DMS79 (cell line): ENCODE data around the gene MEI4.
"Not testable (repeated sequence)": the region's sequence is repeated elsewhere in the genome, so short reads cannot be mapped to it uniquely, and the experiment has no call there.

Source experiments
- DNase-seq: peaks from one replicate; lab custom pipeline; 2025; lab: John Stamatoyannopoulos, UW

The MEI4 gene, protein sequence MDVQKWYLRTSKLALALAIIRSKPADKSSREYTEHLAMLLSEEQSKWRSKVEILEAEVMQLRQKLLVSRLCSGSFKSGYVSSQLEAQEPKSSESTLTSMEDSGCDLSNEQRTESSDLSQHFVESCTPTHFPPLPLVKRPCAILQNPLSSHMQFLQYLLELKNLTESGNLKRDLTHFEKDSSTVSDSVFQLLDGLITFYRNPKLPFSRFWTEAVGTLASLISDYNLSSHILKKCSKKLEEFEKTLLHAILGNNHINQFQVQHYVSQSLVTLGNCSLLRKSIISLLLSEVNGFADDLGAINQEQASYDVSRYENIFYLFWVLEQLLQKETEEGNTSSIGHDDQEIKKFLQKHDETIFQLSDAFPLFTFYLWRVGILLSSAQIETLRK

DNA sequence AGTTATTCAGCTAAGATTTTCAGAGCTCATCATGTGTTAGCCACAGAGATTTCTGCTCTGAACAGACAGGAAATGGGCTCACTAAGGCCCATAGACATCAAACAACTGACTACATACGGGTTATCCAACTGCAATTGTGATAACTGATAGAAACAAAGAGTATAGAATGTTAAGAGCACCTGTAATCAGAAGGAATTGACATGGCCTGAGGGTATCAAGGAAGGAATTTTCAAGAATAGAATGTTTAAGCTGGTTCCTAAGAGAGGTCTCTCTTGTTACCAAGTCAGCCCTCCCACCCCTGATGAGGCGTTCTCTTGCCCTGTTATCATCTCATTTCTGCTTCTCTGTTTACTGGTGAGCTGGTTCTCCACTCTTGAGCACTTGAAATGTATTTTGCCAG, at the start of gene MEI4:
TSS of gene MEI4 (plus strand) at position 301 of the 400 bp plus-strand sequence. CDS start 37,633 bp downstream, outside the sequence.
- DNase-seq, result no peak

DNA sequence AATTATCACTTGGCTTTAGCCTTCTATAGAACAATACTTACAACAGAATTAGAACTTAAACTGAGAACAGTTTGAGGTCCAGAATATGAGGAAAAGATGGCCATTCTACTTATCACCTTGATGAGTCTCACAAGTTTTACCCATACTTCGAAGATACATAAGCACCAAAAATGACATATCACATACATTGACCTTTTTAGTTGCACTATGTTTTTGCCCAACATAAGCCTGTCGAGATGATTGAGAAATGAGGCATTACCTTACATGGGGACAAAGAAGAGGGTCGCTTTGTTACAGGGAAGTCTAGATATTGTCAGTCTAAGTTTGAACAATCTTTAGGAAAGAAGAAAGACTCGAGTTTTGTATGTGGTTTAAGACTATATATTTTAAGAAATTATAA, 48.4 kb upstream of the MEI4 start:
- DNase-seq, result no peak

DNA sequence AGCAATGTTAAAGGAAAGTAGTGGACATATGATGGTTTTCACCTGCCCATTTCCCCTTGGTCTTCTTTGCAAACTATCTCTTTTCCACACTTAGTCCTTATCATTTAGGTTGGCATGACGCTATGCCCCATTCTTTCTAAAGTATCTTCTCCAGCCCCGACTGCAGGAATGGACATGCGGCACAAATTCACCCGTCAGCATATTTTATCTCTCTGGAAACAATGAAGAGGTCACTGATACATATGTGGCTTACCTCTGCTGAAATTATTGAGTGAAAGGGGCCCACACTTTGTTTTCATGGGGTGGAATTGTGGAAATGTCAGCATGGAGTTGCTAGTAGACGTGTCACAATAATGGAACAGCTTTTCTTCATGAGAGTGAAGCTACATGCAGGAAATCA, 45.8 kb upstream of the MEI4 start:
- DNase-seq, result no peak

DNA sequence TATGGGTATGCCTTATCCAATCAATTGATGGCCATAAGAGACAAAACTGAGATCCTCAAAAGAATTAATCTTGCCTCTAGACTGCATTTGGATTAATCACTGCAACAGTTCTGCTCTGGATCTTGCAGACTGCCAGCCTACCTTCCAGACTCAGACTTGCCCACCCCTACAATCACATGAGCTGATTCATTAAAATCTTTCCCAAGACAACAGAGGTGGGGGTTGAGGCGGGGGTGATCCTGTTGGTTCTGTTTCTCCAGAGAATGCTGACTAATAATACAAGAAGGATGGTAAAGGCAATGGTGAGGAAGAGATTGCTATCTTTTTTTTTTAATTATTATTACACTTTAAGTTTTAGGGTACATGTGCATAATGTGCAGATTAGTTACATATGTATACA, 43.7 kb upstream of the MEI4 start:
- DNase-seq, result no peak

DNA sequence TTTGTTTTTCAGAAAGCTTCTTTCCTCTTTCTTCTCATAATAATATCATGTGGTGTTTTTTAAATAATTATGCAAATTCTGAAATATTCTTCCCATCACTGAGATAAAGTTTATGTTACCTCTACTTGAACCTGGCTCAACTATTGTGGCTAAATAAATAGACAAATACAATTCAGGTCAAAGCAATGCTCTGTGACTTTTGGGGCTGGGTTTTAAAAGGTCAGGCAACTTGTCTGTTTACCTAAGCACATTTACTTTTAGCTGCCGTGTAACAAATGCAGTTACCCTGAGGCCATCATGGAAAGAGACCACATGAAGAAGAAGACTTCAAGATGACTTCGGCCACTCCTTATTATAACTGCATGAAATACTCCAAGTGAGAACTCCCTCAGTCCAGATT, 33.7 kb upstream of the MEI4 start:
- no peak for DNase-seq

DNA sequence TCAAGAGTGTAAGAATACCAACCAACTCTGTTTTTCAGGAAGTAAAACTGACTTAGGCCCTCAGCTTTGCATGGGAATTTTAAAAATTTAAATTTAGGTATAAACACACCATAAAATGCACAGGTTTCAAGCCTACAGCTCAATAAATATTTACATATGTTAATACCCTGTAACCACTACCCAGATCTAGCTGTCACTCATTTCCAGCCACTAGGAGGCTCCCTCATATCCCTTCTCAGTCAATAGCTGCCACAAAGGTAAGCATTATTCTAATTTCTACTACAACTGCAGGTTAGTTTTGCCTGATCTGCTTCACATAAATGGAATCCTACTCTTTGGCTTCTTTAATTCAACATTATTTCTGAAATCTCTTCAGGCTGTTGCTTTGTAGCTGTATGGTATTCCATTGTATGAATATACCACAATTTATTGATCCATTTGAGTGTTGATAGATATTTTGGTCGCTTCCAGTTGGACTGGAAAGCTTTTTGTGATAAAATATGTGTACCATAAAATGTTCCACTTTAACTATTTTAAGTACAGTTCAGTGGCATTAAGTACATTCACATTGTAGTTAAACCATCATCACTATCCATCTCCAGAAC, 32.5 kb upstream of the MEI4 start:
- no peak for DNase-seq

DNA sequence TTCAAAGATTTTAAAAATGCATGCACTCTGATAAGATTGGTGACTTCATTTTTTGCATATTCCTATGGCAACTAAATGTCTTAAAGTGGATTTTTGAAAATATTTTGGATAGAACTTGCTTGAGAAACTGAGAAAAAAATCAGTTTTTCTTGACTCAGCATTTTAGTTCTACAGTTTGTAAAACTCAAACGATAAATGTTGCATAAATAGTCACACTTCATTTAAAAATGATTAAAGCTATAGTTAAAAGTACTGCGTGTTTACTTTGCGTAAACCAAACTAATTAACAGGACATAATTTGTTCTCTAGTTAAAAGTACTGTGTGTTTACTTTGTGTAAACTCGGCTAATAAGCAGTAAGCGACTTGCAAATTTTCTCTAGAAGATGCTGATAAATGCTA, 28.3 kb upstream of the MEI4 start:
- no peak for DNase-seq

DNA sequence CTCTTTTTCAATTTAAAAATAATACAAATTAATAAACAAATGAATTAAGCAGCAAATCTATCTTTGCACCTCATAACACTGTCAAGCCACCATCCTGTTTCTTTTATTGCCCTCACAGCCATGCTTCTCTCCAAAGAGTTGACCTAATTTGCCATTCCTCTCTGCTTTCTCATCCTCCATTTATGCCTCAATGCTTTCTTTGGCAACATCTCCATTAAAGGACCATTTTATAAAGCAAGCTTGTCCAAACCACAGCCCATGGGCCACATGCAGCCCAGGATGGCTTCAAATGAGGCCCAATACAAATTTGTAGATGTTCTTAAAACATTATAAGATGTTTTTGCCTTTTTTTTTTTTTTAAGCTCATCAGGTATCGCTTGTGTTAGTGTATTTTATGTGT, 26.4 kb upstream of the MEI4 start:
- DNase-seq, result no peak

DNA sequence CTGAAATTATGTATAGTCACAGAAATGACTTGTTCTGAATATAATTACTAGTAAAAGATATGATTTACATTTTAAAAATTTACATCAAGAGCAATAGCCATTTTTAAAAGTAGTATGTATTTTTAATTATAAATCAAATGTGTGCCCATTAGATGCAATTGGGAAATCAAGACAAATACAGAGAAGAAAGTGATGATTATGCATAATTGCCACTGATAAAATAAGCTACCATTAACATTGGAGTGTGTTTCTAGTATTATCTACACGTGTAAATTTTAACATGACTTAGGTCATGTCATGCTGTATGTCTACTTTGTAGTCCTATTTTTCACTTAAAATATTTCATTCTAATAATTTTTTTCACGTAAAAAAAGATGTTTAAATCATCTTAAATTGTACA, 22.8 kb upstream of the MEI4 start:
- DNase-seq, result no peak

DNA sequence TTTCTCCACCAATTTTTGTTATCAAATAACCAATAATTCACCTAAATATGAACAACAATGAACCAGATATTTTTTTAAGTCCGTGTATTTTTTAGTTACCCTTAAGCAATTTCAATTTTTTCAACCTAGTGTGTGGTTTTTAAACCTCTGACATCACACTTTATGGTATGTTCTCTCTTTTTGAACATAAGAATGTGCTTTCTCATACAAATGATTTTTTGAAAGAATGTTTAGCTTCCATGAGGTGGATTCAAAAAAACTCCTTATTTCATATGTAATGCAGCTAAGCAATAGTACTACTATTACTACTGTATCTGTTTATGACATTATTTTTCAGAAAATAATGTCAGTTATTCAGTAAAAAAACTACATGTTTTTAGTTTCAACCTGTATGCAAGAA, 19.4 kb upstream of the MEI4 start:
- DNase-seq, result no peak

DNA sequence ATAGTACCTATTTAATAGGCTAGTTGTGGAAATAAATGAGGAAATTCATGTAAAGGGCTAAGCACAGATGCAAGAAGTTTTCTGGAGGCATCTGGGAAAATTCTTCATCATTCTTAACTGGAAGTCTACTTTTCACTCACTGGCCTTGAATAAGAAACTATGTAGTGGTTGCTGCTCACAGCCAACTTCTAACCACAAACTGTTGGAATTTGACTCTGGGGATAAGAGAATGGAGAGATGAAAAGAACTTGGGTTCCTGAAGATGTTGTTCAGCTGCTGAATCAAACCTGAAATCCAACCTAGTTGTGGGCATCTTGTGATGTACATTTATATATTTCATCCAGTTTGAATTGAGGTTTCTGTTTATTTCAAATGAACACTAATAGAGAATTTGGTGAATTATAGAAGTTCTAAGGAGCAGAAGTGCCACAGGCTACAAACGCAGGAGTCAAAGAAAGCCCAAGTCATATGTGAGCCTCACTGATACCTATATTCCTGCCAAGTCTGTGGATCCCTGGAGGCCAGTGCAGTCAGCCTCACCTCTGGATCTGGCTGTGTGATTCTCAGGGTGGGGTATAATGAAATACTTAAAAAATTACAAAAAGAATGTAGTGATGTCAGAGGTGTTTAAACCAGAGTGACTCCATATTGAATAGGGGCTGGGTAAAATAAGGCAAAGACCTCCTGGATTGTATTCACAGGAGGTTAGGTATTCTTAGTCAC, 18.7 kb upstream of the MEI4 start:
- no peak for DNase-seq

DNA sequence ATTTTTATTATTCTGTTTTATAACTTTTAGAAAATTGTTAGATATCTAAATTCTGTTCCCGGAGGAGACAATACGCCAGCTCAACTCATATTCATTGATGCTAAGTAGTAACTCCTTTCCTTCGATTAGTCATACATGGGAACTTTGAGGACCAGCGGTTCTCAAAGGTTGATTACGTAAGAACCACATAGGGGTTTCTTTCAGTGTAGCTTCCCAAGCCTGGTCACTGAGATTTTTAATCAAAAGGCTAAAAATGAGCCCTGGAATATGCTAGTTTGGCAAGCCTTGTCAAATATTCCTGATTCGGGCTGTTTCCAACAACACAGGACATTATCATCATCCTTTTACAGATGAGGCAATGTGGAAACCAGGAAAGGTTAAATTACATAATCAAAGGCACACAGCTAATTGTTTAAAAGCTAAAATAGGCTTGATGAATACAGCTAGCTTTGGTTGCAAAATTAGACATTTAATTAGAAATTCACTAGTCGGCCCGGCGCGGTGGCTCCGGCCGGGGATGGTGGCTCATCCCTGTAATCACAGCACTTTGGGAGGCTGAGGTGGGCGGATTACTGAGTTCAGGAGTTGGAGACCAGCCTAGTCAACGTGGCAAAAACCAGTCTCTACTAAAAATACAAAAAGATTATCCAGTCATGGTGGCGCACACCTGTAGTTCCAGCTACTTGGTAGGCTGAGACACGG, 14.6 kb upstream of the MEI4 start:
- no peak for DNase-seq

DNA sequence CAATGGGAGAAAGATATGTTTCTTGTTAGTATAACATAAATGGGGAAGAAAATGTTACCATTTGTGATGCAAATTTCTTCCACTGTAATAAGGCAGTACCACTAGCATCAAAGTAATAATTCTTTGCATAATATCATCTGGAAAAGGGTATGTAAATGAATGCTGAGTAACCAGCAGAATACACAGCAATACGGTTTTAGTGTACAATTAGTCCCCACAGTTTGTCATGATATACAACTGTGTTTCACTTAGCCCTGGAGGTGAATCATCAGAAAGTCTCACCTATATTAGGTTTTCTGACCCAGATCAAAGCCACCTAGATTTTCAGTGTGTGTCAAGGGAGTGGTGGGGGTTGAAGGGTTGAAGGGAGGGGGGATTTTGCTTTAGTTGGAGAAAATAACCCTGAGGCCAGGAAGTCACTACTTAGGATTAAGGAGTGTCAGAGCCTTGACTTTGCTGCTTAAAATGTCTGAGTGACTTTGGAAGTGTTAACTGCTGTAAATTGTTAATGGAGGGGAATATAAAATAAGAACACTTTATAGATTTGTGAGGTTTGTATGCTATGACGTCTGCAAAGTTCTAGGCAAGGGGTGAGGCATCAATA, 8.6 kb upstream of the MEI4 start:
- DNase-seq, result no peak

DNA sequence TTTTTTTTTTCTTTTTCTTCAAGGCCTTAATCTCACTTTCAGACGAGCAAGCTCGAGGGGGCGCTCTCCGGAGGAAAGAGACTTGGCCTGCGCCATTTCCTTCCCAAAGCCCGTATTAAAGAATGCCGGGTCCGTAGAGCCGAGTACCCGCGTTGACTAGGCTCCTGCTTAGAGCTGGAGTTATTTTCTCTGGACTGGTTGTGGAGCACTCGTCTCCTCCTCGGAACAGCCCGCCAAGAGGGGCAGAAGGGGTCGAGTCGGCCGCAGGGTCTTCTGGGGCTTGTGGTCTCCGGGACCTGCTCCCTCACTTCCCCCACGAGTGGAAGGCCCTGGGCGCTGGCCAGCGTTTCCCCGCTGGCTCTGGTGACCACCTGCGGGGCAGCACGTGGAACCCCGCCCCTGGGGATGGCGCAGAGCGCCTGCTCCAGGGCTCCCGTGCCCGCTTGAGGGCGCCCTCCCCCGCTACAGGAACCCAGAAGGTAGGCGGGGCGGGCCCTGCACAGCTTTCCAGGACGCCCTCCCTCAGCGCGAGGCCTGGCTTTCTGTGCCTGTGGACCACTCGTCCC, 2.7 kb upstream of the MEI4 start:
- DNase-seq, result no peak

DNA sequence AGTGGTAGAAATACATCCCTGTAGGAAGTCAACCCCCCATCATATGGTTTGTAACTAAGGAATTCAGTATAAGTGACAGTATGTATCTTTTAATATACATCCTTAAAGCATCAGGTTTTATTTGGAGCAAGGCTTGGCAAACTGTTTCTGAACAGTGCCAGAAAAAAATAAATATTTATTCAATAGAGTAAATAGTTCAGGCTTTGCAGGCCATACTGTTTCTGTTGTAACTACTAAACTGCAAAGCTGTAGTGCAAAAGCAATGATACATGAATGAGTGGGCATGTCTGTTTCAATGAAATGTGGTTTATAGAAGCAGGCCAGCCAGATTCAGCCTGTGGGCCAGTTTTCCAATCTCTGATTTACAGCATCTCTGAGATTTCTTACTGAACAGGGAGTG, 977 bp downstream of the MEI4 start:
- DNase-seq, result no peak

DNA sequence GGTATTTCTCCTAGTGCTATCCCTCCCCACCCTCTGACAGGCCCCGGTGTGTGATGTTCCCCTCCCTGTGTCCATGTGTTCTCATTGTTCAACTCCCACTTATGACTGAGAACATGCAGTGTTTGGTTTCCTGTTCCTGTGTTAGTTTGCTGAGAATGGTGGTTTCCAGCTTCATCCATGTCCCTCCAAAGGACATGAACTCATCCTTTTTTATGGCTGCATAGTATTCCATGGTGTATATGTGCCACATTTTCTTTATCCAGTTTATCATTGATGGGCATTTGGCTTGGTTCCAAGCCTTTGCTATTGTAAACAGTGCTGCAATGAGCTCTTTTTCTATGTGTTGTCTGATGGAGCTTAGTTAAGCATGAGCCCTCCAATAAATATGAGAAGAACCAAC, 2.2 kb downstream of the MEI4 start:
- DNase-seq, result not testable (repeated sequence)

DNA sequence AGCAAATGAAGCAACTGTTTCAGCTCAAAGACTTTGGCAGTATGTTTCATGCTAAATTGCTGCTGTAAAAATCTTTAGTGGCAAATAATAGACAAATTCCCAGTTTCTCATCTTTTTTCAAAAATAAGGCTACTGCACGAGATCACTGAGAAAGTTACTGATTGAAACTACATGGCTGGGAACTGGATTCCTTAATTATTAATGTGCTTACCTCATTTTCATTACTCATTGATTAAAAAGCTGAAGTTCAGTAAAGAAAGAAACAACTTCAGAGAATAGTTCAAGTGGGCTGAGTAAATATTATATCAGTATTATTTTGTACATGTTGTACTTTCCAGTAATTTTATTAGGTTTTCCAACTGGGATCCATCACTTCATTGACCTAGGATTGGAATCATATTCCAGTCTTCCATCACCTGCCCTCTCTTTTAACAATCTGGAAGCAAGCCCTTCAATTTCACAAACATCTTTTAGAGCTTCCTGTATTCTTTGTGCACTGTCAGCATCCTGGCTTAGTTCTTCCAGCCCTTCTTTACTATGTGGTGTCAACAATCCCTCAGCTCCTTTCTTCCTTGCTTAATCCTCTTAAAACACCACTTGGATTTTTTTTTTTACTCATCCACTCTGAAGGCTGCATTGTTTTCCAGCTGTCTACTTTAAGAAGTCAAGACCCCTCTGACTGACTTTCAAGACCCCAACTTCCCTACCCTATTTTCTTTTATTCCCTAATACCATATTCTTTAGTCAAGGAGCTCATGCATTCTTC, 4.3 kb downstream of the MEI4 start:
- DNase-seq, result no peak

DNA sequence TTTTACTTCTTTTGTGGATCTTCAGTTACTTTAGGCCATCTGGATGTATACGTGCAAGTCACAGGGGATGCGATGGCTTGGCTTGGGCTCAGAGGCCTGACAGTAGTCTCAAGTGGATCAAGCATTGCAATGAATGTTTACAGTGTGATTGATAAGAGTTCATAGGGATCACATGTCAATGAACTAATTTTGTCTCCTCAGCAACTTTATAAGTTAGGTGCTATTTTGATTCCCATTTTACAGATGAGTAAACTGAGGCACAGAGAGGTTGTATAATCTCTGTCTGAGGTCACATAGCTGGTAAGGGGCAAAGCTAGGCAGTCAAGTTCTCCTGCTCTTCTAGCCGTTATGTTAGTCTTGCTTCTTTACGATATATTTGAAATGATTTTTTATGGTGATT, 13.5 kb downstream of the MEI4 start:
- no peak for DNase-seq

DNA sequence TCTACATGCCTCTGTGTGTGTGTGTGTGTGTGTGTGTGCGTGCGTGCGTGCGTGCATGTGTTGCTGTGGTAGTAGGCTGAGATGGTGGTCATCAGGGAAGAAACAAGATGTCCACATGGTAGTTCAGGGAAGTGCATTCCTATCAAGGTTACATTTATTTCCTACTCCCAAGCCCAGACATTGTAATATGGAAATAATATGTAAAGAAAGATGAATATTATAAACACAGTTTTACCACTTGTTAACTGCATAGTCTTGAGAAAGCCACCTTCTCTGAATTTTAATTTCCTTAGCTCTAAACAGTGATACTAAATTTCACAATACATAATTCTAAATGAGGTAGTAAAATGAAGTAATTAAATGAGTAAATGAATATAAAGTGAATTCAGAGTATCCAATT, 14.0 kb downstream of the MEI4 start:
- DNase-seq, result no peak

DNA sequence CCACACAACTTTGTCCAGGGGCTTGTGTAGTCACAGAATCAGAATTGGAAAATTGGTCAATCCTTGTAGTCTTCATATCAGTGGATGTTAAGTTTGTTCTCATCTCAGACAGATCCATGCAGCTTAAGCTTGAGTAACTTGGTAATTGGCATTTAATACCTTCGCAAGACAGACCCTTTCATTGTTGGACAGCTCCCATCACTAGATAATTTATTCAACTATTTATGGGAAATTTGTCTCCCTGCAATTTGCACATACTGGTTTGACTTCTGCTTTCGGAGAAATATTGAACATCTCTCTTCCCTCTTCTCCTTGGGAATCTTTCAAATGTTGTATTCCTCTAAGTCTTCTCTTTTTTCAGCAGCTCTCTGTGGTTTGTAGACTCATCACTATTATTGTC, 17.1 kb downstream of the MEI4 start:
- no peak for DNase-seq

DNA sequence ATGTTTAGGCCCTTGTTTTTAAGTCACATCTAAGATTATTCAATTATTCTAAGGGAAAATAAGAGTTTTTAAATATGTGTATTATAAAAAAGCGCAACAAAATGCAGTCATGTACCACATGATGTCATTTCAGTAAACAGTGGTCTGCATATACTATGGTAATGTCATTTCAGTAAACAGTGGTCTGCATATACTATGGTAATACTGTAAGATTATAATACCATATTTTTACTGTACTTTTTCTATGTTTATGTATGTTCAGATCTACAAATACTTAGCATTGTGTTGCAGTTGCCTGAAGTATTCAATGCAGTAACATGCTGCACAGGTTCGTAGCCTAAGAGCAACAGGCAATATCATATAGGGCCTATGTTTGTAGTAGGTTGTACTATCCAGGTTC, 21.4 kb downstream of the MEI4 start:
- no peak for DNase-seq
